Panc1 (cell line): Measurements from ENCODE around the gene UBE2V1. TPM values are rescaled to one million over a fixed set of nuclear protein-coding genes. Genes with fewer than 3 reads are reported as not detected.
A peak's percentile ranks its signal among the peaks of the same experiment; 100 is the strongest.

Source experiments
- ATAC-seq: fragments of 200-7000 bp; cut with Tn5 transposase; 2 replicates; pipeline ENCODE4 v1.9.1; 2020; ENCODE audit warnings: mild to moderate bottlenecking, moderate library complexity
- BruUV-seq: library from RNA; stranded (reverse); fragments of 400-500 nt; replicated peaks from 2 replicates; lab custom pipeline; 2021; lab: Mats Ljungman, UMichigan
- CTCF ChIA-PET: fragments of 300-600 bp; sonication (Branson Sonifier 250); formaldehyde crosslinking; loops from one replicate; lab custom pipeline; 2022; ENCODE audit warnings: antibody characterized with exemption; lab: Charles Lee
- POLR2A ChIA-PET: fragments of 300-600 bp; sonication (Branson Sonifier 250); formaldehyde crosslinking; loops from one replicate; lab custom pipeline; 2022; ENCODE audit warnings: antibody characterized with exemption; lab: Charles Lee
- DNase-seq: peaks from one replicate; pipeline ENCODE4 v3.0.0-alpha.2; 2010; ENCODE audit warnings: low read depth, low spot score
- H3K27ac ChIP-seq: 2 replicates; pipeline ENCODE4 v1.5.1; 2011; ENCODE audit warnings: mild to moderate bottlenecking, low read length, inconsistent platforms
- H3K27me3 ChIP-seq: fragments of 200-500 bp; sonication (Bioruptor generic); 2 replicates; pipeline ENCODE4 v1.6.0; 2014; ENCODE audit warnings: low read length, inconsistent platforms; ENCODE audit not compliant: control insufficient read depth, insufficient read depth
- H3K36me3 ChIP-seq: fragments of 200-500 bp; sonication (Bioruptor generic); 2 replicates; pipeline ENCODE4 v1.5.1; 2014; ENCODE audit warnings: inconsistent platforms, mild to moderate bottlenecking, low read length, moderate library complexity; ENCODE audit not compliant: control insufficient read depth, insufficient read depth
- H3K4me1 ChIP-seq: 2 replicates; pipeline ENCODE4 v1.5.1; 2011; ENCODE audit warnings: inconsistent platforms, mild to moderate bottlenecking, low read length, moderate library complexity; ENCODE audit not compliant: control insufficient read depth, insufficient read depth
- H3K4me3 ChIP-seq, 2 experiments: 2 replicates each; pipeline ENCODE4 v1.5.1; 2011 to 2012; ENCODE audit warnings: low read depth in 2 of 2, low read length in 2 of 2, mild to moderate bottlenecking in 2 of 2, inconsistent platforms in 1 of 2, moderate library complexity in 1 of 2
- H3K9me3 ChIP-seq: fragments of 200-500 bp; sonication (Bioruptor generic); 2 replicates; pipeline ENCODE4 v1.5.1; 2014; ENCODE audit warnings: low read depth, mild to moderate bottlenecking, inconsistent platforms, low read length, moderate library complexity; ENCODE audit not compliant: control insufficient read depth, insufficient read depth
- CTCF ChIP-seq: fragments of 450-650 bp; IDR thresholded peaks from 2 replicates; pipeline ENCODE4 v1.5.1; 2017; ENCODE audit warnings: mild to moderate bottlenecking
- POLR2AphosphoS5 ChIP-seq: IDR thresholded peaks from 2 replicates; pipeline ENCODE4 v1.6.1; 2012; ENCODE audit warnings: mild to moderate bottlenecking, low read depth, low read length, moderate library complexity
- REST ChIP-seq, 2 experiments: IDR thresholded peaks; 2 replicates each; pipeline ENCODE4 v1.6.1; 2011 to 2012; ENCODE audit warnings: low read depth in 2 of 2, control low read depth in 1 of 2, low read length in 1 of 2, mild to moderate bottlenecking in 1 of 2, moderate library complexity in 1 of 2; ENCODE audit not compliant: insufficient read depth in 1 of 2
- SIN3A ChIP-seq: IDR thresholded peaks from 2 replicates; pipeline ENCODE4 v1.6.1; 2012; ENCODE audit warnings: low read depth, mild to moderate bottlenecking, low read length, moderate library complexity, borderline replicate concordance; ENCODE audit not compliant: insufficient read depth
- TCF7L2 ChIP-seq: IDR thresholded peaks from 2 replicates; pipeline ENCODE4 v1.6.1; 2011; ENCODE audit warnings: mild to moderate bottlenecking, low read depth, low read length, inconsistent platforms
- in situ Hi-C: cut with HindIII; loops from 2 replicates; pipeline ENCODE4 v1.10.0; 2016; ENCODE audit warnings: low sequenced_read_pairs, low pct_unique_long_range_greater_than_20kb
- intact Hi-C: fragments of 100-400 bp; cut with micrococcal nuclease; formaldehyde crosslinking; loops from one replicate; pipeline ENCODE4 v1.10.0; 2022; ENCODE audit not compliant: unreplicated experiment
- total RNA-seq: library from RNA; stranded (reverse); gene quantifications from one replicate; pipeline ENCODE4 v1.2.1, GENCODE V29; 2021; ENCODE audit not compliant: unreplicated experiment

The UBE2V1 gene
- total RNA-seq, 1 experiment from 2014 or later: 115 TPM

GRCh38 chr20:50153500-50154377 is 40.8 kb upstream of the UBE2V1 start, which contains the start of gene PEDS1:
Gene PEDS1, minus strand, starts transcription at chr20:50153723. Its CDS starts 86 bp downstream, at chr20:50153637.
- ChIA-PET CTCF (interaction anchor here (0.6 kb wide), 1 partner anchor 14 kb away, joined by 9 read pairs; no protein-coding TSS in a partner anchor), POLR2A (interaction anchor here (1.3 to 1.5 kb wide), 2 partner anchors 12 to 14 kb away, joined by 3 to 10 read pairs; no protein-coding TSS in a partner anchor)
- peak; percentile 94 for ATAC-seq
- H3K4me3 ChIP-seq: peak within 1 kb of the TSS; percentile 92 to 95
- DNase-seq: no peak
- TF ChIP-seq SIN3A (peak; percentile 28; the same call in 1 of the 2 replicates), POLR2AphosphoS5 (no peak; the same call in 1 of the 2 replicates), TCF7L2 (peak; percentile 16; the same call in 1 of the 2 replicates), CTCF (no peak), REST (IDR thresholded peaks at IDR 0.05; ENCODE audit: insufficient read depth in 1 of 2, low read depth in 2 of 2, low read length in 1 of 2) (no peak)
- in situ Hi-C loops (no loop called here), intact Hi-C loops (no loop called here)
- H3K27ac ChIP-seq: peak within 1 kb of the TSS; percentile 97
- peaks cover 8% of the 10 kb centered on the region for H3K36me3 ChIP-seq
- peaks cover 41% of the 10 kb centered on the region for H3K4me1 ChIP-seq
- H3K9me3 ChIP-seq: no peaks in the 10 kb centered on the region
- BruUV-seq: no TSS peak
- H3K27me3 ChIP-seq: no peaks in the 10 kb centered on the region

GRCh38 chr20:50153153-50153499 is 40.2 kb upstream of the UBE2V1 start:
- ChIA-PET POLR2A (interaction anchor here (0.6 to 1.5 kb wide), 3 partner anchors 13 to 37 kb away, joined by 3 to 10 read pairs (median 5); no protein-coding TSS in a partner anchor), CTCF (interaction anchor here (1.2 kb wide), 1 partner anchor 32 kb away, joined by 4 read pairs; no protein-coding TSS in a partner anchor)
- no peaks in the 10 kb centered on the region for H3K9me3 ChIP-seq
- peak overlapping the region; percentile 92 to 95 for H3K4me3 ChIP-seq
- intact Hi-C loops: no loop called here
- peak overlapping the region; percentile 97 for H3K27ac ChIP-seq
- no peak for TF ChIP-seq REST (IDR thresholded peaks at IDR 0.05; ENCODE audit: insufficient read depth in 1 of 2, low read depth in 2 of 2, low read length in 1 of 2)
- no peak for TF ChIP-seq POLR2AphosphoS5
- no peak for TF ChIP-seq TCF7L2
- TF ChIP-seq SIN3A: no peak
- TF ChIP-seq CTCF: no peak
- peaks cover 46% of the 10 kb centered on the region for H3K4me1 ChIP-seq
- H3K27me3 ChIP-seq: no peaks in the 10 kb centered on the region
- ATAC-seq (no peak), DNase-seq (no peak)
- in situ Hi-C loops: no loop called here
- no TSS peak for BruUV-seq
- H3K36me3 ChIP-seq: peaks cover 8% of the 10 kb centered on the region
